HG03175 (cell line): Measurements from ENCODE around the gene TMEM272.

Experiments used
- ATAC-seq: cut with Tn5 transposase; IDR thresholded peaks from one replicate; pipeline ENCODE4 v1.9.1; 2021; ENCODE audit warnings: mild to moderate bottlenecking, moderate library complexity; ENCODE audit not compliant: unreplicated experiment

Gene TMEM272

DNA sequence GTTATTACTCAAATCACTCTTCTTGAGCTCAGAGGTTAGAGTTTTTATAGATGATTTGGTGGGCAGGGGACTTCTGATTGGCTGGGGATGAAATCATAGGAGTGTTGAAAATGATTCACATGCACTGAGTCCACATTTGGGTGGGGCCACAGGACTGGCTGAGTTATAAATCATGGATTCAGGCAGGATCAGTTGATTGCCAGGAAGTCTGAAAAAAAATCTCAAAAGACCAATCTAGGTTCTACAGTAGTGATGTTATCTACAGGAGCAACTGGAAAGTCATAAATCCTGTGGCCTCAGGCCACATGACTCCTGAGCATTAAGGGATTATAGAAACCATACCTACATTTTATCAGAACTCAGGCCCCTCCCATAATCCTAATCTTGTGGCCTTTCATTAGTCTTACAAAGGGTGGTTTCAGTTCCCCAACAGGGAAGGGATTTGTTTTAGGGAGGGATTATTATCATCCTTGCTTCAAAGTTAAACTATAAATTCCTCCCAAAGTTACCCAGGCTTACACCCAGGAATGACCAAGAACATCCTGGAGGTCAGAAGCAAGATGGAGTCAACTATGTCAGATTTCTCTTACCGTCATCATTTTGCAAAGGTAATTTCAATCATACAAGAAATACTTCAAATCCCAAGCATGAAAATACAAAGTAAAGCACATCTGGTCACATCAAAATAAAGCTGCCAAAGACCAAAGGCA lies 11.2 kb upstream of the TMEM272 start:
- ATAC-seq, result no peak

DNA sequence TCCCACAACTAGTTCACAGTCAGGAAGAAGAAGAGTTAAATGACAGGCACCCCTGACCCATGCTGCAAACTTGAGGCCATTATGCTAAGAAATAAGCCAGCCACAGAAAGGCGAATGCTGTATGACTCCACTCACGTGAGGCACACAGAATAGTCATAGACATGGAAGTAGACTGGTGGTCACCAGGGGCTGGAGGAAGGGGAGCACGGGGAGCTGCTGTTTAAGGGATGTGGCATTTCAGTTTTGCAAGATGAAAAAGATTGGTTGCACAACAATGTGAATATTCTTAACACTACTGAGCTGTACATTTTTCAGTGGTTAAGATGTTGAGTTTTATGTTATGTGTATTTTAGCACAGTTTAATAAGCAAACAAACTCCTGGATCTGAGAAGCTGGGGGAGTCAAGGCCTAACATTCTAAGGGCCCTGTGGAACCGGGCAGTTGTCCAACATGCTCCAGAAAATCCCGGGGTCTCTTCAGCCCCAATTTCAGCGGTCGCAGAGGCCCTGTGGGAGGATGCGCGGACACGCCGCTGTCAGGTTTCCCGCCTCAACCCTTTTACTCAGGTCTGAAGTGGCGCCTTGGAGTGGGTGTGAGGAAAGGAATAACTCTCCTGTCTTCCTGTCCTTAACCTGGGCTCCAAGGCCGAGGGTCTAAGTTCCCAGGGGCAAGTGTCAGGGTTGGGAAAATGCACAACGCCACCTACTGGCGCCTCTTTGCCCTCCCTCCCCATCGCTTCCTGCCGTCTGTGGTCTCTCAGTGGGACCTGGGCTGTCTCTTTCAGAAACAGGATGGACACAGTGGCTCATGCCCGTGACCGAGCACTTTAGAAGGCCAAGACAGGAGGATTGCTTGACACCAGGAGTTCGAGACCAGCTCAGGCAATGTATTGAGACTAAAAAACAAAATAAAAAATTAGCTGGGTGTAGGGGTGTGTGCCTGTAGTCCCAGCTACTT lies 4.4 kb upstream of the TMEM272 start:
- no peak for ATAC-seq

DNA sequence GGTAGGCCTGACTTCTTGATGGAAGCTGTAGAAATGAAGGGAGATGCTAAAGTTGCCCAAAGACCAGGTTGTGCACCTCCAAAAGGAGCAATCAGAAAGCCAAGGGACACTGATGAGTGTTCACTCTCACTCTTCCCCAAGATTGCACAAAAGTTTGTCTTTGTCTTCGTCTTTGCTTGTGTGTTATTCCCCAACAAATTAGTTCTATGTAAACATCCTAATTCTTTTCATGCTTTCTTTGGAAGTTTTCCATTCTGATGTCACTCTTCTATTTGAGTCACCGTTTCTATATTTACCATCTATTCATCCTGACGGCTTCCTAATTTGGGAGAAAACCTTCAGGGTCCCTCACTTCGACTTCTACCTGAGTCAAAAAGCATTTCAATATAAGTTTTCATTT lies 3.7 kb upstream of the TMEM272 start:
- ATAC-seq, result no peak

DNA sequence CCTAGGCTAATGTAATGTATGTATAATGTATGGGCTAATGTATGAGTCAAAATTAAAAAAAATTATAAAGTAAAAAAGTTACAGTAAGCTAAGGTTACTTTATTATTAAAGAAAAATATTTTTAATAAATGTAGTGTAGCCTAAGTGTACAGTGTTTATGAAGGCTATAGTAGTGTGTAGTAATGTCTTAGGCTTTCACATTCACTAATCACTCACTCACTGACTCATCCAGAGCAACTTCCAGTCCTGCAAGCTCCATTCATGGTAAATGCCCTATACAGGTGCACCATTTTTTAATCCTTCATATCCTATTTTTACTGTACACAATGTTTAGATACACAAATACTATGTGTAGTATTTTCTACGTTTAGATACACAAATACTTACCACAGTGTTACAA lies 1.8 kb upstream of the TMEM272 start:
- no peak for ATAC-seq

DNA sequence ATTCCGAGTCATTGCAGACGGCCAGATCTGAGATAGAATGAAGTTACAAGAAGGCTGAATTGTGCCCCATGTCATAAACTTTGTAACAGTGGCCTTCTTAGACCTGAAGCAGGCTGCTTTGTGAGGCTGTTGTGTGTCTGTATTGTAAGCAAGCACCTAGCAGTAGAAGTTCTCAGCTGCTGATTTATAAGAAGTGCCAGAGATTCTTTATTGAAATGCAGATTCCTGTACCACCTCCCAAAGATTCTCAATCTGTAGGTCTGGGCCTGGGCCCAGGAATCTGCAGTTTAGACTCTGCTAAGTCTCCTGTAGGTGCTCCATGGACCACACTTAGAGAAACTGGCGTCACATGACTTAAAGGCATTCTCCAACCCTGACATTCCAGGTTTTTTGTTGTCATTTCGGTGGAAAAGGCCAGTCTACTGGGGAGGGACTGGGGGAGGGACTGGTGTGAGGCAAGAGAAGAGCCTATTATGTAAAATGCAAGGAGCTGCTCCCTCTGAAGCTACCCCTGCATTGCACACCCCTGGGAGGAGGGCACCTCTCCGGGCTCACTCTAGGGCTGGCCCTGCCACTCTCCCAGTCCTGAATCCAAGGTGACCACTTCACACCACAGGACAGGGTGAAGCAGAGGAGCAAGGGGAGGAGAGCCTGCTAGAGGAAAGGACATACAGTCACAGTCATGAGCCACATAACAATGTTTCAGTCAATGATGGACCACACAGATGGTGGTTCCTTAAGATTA lies 769 bp upstream of the TMEM272 start:
- ATAC-seq, result no peak

DNA sequence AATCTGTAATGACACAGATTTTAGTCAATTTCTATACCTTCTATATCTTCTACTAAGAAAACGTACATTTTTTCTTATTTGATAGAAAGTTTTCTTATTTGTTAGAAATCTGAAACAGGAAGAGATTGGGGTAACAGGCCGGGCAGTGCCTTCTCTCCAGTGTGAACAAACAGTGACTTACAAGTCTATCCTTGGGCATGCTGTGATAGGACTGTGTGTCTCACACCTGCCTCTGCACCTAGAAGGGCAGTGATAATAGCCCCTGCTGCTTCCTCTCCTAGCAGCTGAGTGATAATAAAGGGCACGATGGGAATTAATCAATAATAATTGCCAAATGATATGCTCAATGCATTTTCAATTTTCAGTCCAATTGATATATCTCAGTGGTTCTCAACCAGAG lies 1.4 kb downstream of the TMEM272 start:
- no peak for ATAC-seq

DNA sequence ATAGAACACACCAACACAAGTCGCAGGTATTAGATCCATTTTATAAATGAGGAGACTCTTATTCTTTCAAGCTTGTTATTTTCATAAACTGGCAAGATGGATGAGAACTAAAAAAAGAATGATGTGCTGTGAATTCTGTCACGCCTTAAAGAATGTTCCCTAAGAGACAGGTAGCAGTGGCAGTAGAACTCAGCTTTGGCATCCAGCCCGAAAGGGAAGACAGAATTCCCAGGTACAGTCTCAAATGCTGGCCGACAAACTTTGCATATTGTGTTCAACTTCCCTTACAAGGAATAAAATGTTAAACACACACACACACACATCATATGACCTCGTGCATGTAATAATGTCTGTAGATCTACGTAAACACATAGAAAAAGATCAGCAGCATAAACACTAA lies 3.2 kb downstream of the TMEM272 start:
- no peak for ATAC-seq

DNA sequence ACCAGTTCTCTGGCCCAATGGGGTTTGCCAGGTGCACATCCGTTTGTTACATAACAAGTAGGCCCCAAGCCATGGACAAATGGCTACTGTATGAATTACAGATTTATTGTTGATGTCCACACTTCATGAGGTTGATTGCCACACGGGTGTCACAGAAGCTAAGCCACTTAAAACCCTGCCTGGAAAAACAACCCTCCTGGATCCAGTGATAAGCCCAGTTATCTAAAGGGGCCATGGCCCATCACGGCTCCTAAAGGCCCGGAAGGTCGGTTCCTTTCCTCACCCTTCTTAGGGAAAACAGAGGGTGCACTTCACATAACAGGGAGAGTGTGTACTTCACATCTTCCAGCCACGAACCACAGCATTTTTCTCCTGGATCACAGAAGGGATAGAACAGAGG lies 4.1 kb downstream of the TMEM272 start:
- no peak for ATAC-seq

DNA sequence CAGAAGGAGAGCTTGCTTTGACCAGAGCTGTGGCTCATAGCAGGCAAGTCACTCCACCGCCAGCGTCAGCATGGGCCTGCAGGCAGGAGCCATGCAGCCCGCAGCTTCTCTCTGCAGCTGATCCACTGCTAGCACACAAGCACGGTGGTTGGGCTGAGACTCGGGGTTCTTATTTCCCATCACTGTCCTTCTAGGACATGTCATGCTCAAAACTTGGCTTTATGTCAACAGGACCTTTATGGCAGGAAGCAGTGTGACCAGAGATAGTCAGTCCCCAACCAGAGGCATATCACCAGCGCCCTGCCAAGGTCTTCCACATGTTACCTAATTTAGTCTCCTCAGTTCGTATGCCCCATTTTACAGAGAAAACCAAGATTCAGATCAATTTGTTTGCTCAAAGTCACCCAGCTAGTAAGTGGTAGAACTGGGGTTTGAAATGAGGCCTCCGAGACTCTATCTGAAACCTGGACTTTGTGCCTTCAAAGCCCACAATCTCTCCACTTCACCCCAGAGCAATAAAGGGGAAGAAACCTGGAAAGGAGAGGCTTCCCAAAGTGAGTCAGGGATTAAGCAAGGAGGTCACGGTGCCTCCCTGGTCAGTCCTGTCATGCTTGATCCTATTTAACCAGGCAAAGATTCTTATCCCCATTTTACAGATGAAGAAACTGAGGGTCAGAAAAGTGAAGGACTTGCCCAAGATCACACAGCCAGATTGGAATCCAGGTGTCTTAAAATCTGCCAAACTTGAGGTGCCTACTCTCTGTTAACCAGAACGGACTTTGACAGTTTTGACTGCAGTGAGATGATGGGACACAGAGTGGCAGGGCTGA lies 5.1 kb downstream of the TMEM272 start:
- no peak for ATAC-seq

DNA sequence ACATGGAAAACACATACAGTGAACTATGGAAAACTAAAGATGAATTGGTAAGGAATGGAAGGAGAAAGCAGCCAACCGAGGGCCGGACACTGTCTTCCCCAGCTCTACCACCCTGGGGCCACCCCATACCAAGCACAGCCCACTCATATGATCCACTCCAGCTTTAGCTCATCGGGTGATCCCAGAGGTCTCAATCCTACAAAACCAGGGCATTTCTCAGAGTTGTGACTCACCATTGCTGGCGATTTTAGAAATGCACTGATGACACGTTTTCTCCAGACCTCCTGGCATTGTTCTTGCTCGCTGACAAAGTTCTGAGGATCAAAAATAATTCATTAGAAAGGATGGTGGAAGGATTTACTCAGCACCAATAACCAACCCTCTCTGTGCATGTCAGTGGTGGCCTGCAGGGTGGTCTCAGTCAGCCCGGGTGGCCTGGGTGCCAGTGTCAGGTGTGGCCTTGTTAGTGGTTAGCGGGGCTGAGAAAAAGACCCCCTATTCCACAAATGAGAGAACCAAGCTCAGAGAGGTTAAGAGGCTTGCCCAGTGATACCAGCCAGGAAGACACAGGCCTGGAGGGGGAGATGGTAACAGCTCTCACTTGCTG lies 6.6 kb downstream of the TMEM272 start:
- ATAC-seq, result no peak

DNA sequence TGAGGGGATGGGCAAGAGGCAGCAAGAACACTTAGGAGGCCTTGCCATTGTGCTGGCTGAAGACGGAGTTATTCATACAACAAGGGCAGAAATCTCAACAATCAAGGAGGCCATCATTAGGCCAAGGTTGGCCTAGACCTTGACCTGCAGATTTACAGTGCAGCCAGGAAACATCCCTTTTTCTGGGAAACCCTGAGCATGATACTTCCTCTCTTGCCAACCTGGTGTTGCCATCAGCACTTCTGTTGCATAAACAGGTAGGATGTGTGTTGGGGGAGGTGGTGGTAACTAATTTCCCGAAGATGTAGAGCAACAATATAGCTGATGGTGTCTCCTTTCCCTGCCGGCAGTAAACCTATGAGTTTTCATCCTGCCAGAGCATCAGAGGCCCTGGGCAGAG lies 8.0 kb downstream of the TMEM272 start:
- ATAC-seq, result no peak

DNA sequence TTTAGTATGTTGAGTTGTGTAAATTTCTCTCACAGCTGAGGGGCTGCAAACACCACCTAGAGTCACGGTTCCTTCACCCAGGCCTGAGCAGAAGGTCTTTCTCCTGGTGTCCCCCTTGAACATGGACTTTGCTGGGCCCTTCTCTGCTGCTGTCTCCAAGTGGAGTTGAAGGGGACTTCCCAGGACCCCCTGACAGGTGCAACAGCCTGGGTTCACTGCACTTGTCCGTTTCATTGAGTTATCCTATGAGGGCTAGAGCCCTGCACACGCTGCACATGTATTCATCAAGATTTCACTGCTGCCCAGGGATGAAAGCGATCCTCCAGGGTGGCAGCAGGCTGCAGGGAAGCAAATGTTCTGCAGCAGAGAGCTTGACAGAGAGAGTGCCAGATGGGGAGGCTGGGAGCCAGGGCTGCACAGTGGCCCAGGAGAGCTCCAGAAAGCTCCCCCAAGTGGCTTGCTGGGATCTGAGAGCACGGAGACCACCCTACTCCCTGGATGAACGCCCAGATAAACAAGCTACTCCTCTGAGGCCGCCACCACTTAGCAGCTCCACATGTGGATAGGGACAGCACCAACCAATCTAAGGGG lies 10.3 kb downstream of the TMEM272 start:
- ATAC-seq, result no peak

DNA sequence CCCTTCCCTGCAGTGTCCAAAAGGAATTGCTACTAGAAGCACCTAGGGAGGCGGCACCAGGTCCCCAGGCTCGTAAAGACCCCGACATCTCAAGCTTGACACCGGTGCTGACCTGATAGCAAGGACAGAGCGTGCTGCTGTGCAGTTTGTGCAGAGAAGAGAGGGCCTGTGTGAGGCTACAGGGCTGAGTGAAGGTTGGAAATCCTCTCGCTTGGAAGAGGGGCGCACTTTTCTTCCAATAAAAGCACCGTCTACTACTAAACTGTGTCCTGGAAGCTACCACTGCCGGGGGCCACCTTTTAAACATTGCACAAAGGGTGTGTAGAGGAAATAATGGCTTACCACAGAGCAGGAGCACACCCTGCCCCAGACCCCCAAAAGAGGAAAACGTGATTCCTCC lies 11.0 kb downstream of the TMEM272 start:
- ATAC-seq, result no peak

DNA sequence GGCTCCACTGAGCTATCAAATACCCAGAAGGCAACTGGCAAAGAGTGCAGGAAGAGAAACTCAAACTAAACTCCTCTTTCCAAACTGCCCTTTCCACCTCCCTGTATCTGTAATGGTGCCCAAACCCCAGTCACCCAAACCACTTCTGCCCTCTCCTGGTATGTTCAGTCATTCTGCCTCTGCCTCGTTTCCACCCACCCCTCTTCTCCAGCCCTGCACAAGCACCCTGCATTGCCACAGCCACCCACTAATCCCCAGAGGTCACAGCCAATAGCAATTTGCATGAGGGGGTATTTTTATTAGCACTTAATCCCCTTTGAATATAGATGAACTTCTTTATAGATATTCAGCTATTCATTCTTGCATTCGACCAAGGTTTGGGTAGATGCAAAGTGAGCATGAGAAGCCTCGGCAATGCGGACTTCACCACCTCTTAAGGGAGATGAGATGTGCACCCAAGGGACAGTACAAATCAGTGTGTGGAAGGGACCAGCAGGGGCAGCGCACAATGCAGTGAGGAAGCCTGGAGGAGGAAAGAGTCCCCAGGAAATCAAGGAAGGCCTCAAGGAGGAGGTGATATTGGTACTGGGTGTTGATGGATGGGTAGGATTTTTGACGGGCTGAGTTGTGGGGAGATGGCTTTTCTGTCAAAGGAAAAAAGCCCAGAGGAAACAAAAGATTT lies 12.4 kb downstream of the TMEM272 start:
- peak; percentile 70 for ATAC-seq

DNA sequence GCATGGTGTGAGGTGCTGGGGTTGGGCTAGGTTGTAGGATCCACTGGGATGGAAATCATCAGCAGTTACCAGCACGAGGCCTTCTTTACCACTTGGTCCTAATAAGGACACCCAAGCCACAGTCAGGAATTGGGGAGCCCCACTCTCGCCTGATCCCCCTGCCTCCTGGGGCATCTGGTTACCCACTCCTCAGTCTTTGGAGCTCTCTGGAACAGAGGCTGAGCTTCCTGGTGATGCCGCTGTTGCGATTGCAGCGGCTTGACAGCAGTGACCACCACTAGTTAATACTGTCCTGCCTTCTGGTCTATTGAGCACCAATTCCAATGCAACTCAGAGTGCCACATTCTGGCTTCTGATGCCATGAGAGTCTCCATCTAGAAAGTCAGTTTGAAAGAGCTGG lies 13.5 kb downstream of the TMEM272 start:
- no peak for ATAC-seq

DNA sequence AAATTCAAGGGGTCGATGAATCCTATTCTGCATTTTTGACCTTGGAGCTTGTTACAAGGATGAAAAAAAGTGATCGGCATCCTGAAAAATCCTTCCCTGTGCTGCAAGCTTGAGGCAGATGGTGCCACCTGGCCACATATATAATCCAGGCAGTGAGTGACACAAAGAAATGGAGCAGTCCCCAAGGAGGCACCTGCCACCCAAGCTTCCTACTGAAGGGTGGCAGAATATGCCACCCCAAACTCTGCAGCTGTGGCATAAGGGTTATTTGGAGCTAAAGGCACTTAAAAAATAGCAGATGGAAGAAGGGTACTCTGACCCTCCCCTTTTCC lies 15.4 kb downstream of the TMEM272 start:
- ATAC-seq, result no peak

DNA sequence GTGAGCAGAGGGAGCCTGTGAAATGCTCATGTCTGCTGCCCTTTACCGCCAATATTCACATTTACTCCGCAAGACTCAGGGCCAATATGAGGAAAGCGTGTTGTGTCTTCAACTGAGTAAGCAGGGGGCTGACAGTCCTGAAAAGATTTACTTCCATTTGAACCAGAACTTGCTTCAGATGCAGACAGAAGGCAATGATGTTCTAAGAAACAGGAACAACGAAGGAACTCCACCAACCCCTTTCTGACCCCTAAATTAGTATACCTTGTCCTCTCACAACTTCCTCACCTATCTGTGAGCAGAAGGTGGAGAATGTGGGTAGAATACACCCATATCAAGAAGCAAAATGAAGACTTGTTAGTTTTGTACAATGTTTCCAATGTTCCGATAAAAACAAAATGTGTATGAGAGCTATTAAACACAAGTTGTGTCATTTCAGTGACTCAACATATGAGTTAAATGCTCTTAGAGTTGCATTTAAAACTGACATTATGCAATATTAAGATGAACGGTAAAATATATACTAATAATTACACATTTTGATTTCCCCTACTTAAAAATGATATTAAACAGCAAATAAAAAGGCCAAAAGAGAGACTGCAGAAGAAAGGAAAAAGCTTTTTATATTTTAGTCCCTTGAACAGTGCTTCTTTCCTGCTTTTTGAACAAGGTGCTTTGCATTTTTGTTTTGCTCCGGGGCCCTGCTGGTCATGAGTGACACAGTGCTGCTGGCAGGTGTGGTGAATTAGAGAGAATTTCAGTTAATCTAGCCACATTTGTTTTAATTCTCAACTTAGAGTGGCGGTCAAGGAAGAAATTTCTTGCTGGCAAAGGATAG lies 16.0 kb downstream of the TMEM272 start:
- ATAC-seq, result no peak

DNA sequence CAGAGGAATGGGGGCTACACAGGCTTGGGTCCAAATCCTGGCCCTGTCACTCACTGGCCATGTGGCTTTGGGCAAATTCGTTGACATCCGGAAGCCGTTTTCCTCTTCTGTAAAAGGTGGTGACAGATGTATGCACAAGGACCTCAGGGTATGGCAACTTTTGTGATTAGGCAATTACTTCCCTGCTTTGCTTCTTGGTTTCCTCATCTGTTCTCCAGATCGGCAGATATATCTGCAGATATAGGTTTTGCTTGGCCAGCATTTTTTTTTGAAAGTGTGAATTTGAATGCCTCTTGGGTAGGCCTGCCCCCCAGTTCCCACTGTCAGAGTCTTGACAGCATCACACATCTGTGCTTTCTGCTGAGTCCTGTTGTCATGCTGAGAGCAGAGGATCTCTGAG lies 17.7 kb downstream of the TMEM272 start:
- no peak for ATAC-seq

DNA sequence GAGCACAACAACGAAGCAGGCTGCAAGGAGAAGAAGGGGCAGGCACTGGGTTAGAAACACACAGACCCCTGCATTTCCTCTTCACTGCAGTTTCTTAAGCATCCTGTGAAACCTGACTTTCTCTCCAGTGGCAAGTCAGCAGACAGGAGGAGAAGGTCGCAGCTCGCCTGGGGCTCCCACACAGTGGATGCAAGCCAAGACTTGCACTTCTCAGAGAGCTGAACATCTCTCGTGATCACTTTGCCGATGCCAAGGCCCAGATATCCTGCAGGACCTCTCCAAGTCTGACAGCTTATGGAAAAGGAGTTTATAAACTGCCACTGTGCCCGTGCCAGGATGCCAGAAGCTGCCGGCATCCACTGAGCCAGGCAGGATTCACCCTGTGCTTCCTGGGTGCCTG lies 18.4 kb downstream of the TMEM272 start:
- ATAC-seq, result no peak
